ENCODE data around the gene MIPEP. TPM values are rescaled to one million over a fixed set of nuclear protein-coding genes. Genes with fewer than 3 reads are reported as not detected.

MIPEP gene
- total RNA-seq, 1 experiment from 2014 or later, result 24.7 TPM

GRCh38 chr13:23686948-23687347 lies 202.3 kb downstream of the MIPEP start:
- POLR2A ChIA-PET, result no interaction called here
- intact Hi-C loops (cut with micrococcal nuclease), result no loop called here
- no peak for TF ChIP-seq CTCF (IDR thresholded peaks at IDR 0.05; ENCODE audit: unreplicated experiment)
- no peaks in the 10 kb centered on the region for H3K36me3 Mint-ChIP-seq (ENCODE audit: insufficient read depth, unreplicated experiment)
- H3K27me3 Mint-ChIP-seq (ENCODE audit: insufficient read depth, unreplicated experiment), result no peaks in the 10 kb centered on the region
- H3K4me1 Mint-ChIP-seq (ENCODE audit: insufficient read depth, unreplicated experiment), result no peaks in the 10 kb centered on the region
- DNase-seq (ENCODE audit: unreplicated experiment), result no peak
- H3K9me3 Mint-ChIP-seq (ENCODE audit: unreplicated experiment), result no peaks in the 10 kb centered on the region
- BruUV-seq (replicated peaks), result no TSS peak
- CTCF ChIA-PET, result no interaction called here
- H3K4me3 Mint-ChIP-seq (ENCODE audit: unreplicated experiment), result no peak overlapping the region
- no peak overlapping the region for H3K27ac Mint-ChIP-seq (ENCODE audit: low read depth, unreplicated experiment)

GRCh38 chr13:23685416-23685815 lies 203.8 kb downstream of the MIPEP start:
- no peak overlapping the region for H3K27ac Mint-ChIP-seq (ENCODE audit: low read depth, unreplicated experiment)
- H3K4me3 Mint-ChIP-seq (ENCODE audit: unreplicated experiment), result no peak overlapping the region
- H3K9me3 Mint-ChIP-seq (ENCODE audit: unreplicated experiment), result no peaks in the 10 kb centered on the region
- ChIA-PET CTCF (interaction anchor here (1.1 kb wide), 1 partner anchor 50 kb away, joined by 4 read pairs; no protein-coding TSS in a partner anchor), POLR2A (no interaction called here)
- no peak for TF ChIP-seq CTCF (IDR thresholded peaks at IDR 0.05; ENCODE audit: unreplicated experiment)
- no peaks in the 10 kb centered on the region for H3K27me3 Mint-ChIP-seq (ENCODE audit: insufficient read depth, unreplicated experiment)
- BruUV-seq (replicated peaks), result no TSS peak
- intact Hi-C loops (cut with micrococcal nuclease), result no loop called here
- no peaks in the 10 kb centered on the region for H3K4me1 Mint-ChIP-seq (ENCODE audit: insufficient read depth, unreplicated experiment)
- DNase-seq (ENCODE audit: unreplicated experiment), result no peak
- H3K36me3 Mint-ChIP-seq (ENCODE audit: insufficient read depth, unreplicated experiment), result no peaks in the 10 kb centered on the region

- Mint-ChIP-seq H3K4me1 (ENCODE audit: insufficient read depth, unreplicated experiment) (no peaks in the 10 kb centered on the region), H3K27ac (ENCODE audit: low read depth, unreplicated experiment) (no peak overlapping the region), H3K27me3 (ENCODE audit: insufficient read depth, unreplicated experiment) (no peaks in the 10 kb centered on the region), H3K36me3 (ENCODE audit: insufficient read depth, unreplicated experiment) (no peaks in the 10 kb centered on the region), H3K9me3 (ENCODE audit: unreplicated experiment) (no peaks in the 10 kb centered on the region), H3K4me3 (ENCODE audit: unreplicated experiment) (no peak overlapping the region)
- no peak for DNase-seq (ENCODE audit: unreplicated experiment)
- ChIA-PET CTCF (interaction anchor here (0.6 to 1.1 kb wide), 2 partner anchors 51 to 430 kb away, joined by 3 to 4 read pairs; no protein-coding TSS in a partner anchor), POLR2A (no interaction called here)
- no peak for TF ChIP-seq CTCF (IDR thresholded peaks at IDR 0.05; ENCODE audit: unreplicated experiment)
- intact Hi-C loops (cut with micrococcal nuclease), result no loop called here
- BruUV-seq (replicated peaks), result no TSS peak
These were observed 204.6 kb downstream of the MIPEP start for GRCh38 chr13:23684647-23685046.

- TF ChIP-seq CTCF (IDR thresholded peaks at IDR 0.05; ENCODE audit: unreplicated experiment), result no peak
- POLR2A ChIA-PET, result no interaction called here
- no TSS peak for BruUV-seq (replicated peaks)
These were observed 206.1 kb downstream of the MIPEP start for GRCh38 chr13:23683084-23683483.

More at GRCh38 chr13:23683084-23683483, 206.1 kb downstream of the MIPEP start:
- Mint-ChIP-seq H3K27me3 (ENCODE audit: insufficient read depth, unreplicated experiment) (no peaks in the 10 kb centered on the region), H3K4me3 (ENCODE audit: unreplicated experiment) (no peak overlapping the region), H3K4me1 (ENCODE audit: insufficient read depth, unreplicated experiment) (peaks cover 6% of the 10 kb centered on the region), H3K36me3 (ENCODE audit: insufficient read depth, unreplicated experiment) (no peaks in the 10 kb centered on the region), H3K27ac (ENCODE audit: low read depth, unreplicated experiment) (no peak overlapping the region), H3K9me3 (ENCODE audit: unreplicated experiment) (no peaks in the 10 kb centered on the region)
- DNase-seq (ENCODE audit: unreplicated experiment), result no peak
- CTCF ChIA-PET, result no interaction called here
- intact Hi-C loops (cut with micrococcal nuclease), result no loop called here
